SIG-M5 (cell line): ENCODE data around the gene RBM46.
"Not testable (repeated sequence)": the region's sequence is repeated elsewhere in the genome, so short reads cannot be mapped to it uniquely, and the experiment has no call there.

ENCODE experiments used
- DNase-seq: peaks from one replicate; lab custom pipeline; 2025; lab: John Stamatoyannopoulos, UW

The RBM46 gene

DNA sequence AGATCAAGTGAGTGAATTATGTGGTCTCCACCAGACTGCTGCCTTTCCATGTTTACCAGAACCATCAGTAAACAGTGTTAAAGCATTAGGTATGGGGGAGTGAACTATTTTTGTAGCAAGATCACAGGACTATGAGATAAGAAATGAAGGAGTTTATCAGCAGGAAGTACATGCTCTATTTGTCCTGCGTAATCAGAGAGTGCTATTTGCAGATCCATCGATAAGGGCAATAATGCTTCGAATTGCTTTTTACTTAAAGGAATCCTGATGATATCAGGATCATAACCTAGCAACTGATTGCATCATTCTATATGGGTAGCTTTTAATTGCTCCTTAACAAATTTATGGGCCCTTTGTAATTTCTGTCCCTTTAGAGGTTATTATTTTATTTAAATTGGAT is 57.1 kb downstream of the RBM46 start:
- no peak for DNase-seq

DNA sequence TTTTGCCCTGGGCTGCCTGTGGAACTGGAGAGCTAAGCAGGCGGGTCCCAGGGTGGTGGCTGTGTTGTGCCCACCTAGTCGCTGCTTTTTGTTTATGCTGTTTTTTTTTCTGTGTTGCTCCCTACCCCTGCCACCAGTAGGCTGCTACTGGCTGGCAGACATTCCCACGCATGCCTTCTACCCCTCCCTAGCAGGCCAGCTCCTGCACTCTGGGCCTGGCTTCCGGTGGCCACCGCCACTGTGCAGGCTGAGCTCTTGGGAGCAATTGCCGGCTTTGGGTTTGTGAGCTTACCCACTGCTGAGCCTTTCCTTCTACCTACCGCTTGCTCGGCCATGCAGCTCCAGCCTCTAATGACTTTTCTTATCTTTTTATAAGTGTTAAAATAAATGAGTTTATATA is 57.6 kb downstream of the RBM46 start:
- DNase-seq, result no peak

DNA sequence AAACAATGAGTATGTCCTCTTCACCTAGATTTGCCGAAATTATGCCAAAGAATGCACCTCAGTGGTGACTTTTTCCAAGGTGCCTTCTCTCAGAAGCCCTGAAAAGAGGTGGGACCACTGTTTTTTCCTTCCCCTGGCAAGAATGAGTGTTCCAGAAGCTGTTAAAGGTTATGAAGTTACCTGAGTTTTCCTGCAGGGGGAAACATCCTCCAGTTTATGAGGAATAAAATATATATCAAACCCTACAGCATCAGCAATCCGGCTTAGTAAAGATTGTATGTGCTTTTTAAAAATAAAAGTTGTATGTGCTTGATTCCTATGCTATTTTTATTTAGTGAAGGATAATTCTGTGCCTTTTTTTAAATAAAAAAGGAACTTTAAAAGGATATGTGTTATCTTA is 73.3 kb downstream of the RBM46 start:
- DNase-seq, result no peak

DNA sequence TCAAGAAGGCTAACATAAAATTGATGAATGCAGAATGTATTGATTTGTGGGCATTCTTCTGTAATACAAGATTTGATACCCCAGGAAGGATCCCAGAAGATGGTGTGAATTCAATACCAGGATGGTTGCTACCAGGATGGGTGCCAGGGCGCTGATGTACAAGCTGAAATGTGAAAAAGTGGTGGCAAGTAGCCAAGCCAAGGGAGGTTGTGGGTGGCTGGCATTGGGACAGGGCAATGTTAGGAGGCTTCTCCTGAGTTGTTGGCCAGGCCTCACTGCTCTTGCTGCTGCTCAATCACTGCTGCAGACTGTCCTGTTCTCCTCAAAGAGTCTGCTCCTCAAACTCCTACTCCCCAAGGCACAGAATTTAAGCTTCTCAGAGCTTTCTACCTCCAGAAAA is 77.1 kb downstream of the RBM46 start:
- no peak for DNase-seq

DNA sequence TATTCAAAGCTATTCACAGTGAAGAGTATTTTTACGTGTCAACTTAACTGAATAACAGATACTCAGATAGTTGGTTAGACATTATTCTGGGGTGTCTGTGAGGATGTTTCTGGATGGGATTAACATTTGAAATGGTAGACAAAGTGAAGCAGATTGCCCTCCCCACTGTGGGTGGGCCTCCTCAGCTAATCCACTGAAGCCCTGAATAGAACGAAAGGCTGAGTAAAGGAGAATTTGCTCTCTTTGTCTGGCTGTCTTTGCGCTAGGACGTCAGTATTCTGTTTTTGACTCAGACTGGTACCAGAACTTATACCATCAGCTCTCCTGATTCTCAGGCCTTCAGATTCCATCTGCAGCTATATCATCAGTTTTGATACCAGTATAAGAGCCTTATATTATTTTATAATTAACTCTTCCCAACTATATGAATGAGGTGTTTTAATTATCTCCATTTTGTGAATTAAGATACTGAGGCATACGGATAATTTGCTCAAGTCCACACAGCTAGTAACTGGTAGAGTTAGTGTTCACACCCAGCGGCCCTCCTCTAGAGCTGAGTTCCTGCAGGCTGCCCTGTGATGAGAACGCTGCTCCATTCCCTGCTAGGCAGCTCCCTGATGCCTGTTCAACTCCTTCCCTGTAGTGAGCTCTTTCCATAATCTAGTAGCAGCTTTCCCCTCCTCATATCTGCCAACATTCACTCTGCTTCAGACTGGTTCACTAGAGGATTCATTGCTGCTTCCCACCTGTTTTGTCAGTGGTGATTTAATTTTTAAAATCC is 87.5 kb downstream of the RBM46 start:
- no peak for DNase-seq

DNA sequence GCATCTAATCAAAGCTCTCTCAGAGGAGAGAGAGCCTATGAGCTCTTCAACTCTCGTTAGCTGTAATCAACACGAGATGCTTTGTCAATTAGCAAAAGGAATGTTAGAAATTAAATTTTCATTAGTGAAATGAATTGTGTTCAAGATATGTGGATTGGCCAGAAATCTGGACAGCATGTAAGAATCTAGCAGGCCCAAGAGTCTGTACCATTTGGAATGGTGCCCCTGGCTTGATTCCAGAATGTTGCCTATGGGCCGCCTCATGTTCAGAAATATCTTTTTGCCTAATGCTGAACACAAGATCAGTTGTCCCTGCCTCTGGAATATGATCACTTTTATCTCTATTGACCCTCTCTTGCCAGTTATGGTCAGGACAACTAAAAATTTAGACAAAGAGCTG is 88.2 kb downstream of the RBM46 start:
- no peak for DNase-seq

DNA sequence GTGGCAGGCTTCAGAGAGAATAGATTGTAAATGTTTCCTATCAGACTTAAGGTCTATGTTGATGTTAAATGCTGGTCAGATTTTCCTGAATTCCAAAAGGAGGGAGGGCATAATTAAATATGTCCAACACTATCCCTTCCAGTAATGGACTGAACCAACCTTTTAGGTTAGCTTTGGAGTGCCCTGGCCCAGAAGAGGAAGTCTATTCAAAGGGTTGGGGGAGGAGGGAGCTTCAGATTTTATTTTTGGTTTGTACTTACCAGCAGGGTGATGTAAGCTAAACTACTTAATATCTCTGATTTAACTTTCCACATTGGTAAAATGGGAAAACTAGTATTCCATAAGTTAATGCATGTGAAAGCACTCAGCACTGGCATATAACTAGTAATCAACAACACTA is 91.1 kb downstream of the RBM46 start:
- no peak for DNase-seq

DNA sequence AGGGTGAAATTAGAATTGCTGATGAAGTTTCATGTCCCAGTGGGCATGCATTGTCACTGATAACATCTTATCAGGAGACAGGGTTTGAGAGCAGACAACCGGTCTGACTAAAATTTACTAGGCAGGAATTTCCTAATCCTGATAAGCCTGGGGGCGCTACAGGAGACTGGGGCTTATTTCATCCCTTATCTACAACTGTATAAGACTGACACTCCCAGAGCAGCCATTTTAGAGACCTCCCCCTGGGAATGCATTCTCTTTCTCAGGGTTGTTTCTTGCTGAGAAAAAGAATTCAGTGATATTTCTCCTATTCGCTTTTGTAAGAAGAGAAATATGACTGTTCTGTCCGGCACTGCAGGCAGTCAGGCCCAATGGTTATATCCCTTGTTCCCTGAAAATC is 93.0 kb downstream of the RBM46 start:
- DNase-seq, result not testable (repeated sequence)

DNA sequence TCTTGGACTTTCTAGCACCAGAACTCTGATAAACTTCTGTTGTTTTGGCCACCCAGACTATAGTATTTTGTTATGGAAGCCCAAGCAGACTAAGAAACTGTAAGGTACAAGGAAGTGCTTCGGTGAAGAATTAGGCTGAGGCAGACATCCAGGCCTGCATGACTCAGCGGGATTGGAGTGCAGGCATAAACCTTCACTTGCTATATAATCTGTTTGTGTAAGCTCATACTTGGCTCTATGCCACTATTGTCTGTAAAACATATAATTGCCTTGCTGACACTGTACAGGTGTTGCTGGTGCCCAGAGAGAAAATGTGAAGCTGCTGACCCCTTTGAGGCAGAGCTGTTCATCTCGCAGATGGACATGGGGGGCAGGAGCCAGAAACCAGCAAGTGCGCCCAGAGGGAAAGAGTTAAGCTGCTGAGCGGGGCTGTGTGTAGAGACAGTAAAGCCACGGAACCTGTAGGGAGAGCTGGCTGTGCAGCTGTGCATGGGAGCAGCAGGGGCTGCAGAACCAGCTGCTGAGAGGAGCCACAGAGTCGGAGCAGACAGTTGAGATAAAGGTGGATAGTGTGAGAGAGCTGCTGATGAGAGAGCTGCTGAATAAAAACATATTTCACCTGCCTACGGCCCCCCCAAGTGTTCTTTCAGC is 96.2 kb downstream of the RBM46 start:
- DNase-seq, result no peak
